ENCODE data around the gene PLCL2.

- TF ChIP-seq YY1 (IDR thresholded peaks at IDR 0.05; ENCODE audit: insufficient read depth, insufficient read length) (no peak), ZNF274 (IDR thresholded peaks at IDR 0.05; ENCODE audit: low read depth, low read length) (no peak)
Measured at GRCh38 chr3:17040990-17041377, 156.2 kb downstream of the PLCL2 start.
